Measurements from ENCODE around the gene OR6C4.
"Not testable (repeated sequence)": the region's sequence is repeated elsewhere in the genome, so short reads cannot be mapped to it uniquely, and the experiment has no call there.

OR6C4 gene

DNA sequence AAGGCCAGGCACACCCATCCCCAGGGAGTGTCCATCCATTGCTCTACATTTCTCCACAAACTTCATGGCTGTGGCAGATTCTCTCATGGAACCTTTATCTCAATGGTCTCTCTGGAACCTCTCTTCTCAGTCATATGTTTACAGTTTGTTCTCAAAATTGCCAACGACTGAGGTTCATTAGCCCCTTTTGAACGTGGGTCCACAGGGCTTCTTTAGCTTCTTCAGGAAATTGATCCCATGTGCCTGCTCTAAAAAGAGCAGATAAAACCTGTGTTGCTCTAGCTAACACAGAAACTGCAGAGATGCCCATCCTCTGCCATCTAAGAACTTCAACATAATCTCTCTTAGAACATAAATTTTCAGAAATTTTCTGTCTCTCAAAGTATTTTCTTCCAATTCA, at the start of gene OR6C4:
Gene OR6C4 (plus strand): TSS at position 301 of the 400 bp plus-strand sequence. CDS start 1,625 bp downstream, outside the sequence.
- DNase-seq (ENCODE audit: low read depth): no peak
- H3K4me3 ChIP-seq (ENCODE audit: low read depth, low read length): no peak within 1 kb of the TSS
- TF ChIP-seq, protein P1, sequence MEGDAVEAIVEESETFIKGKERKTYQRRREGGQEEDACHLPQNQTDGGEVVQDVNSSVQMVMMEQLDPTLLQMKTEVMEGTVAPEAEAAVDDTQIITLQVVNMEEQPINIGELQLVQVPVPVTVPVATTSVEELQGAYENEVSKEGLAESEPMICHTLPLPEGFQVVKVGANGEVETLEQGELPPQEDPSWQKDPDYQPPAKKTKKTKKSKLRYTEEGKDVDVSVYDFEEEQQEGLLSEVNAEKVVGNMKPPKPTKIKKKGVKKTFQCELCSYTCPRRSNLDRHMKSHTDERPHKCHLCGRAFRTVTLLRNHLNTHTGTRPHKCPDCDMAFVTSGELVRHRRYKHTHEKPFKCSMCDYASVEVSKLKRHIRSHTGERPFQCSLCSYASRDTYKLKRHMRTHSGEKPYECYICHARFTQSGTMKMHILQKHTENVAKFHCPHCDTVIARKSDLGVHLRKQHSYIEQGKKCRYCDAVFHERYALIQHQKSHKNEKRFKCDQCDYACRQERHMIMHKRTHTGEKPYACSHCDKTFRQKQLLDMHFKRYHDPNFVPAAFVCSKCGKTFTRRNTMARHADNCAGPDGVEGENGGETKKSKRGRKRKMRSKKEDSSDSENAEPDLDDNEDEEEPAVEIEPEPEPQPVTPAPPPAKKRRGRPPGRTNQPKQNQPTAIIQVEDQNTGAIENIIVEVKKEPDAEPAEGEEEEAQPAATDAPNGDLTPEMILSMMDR (conservative IDR thresholded peaks at IDR 0.05; ENCODE audit: low read depth, low read length): no peak

DNA sequence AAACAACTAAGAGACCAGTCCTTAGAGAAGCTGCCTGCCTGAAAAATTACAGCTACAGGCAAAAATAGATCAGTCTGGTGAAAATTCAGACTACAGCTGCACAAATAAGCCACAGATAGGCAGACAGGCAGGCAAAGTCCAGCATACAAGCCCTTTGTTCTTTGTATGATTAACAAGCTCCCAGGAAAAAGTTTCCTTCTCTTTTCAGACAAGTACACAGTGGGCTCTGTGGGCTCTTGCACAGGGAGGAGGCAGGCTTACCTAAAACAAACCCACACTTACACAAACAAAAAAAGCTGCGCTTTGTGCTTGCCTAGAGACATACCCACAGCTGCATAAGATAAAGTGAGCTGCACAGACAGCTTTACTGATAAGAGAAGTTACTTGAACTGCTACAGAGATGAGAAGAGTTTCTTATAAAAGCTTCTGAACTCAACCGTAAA, 49.6 kb upstream of the OR6C4 start:
- no peak for DNase-seq (ENCODE audit: low read depth)
- TF ChIP-seq, protein P1 (conservative IDR thresholded peaks at IDR 0.05; ENCODE audit: low read depth, low read length): no peak
- H3K4me3 ChIP-seq (ENCODE audit: low read depth, low read length): no peak overlapping the region

DNA sequence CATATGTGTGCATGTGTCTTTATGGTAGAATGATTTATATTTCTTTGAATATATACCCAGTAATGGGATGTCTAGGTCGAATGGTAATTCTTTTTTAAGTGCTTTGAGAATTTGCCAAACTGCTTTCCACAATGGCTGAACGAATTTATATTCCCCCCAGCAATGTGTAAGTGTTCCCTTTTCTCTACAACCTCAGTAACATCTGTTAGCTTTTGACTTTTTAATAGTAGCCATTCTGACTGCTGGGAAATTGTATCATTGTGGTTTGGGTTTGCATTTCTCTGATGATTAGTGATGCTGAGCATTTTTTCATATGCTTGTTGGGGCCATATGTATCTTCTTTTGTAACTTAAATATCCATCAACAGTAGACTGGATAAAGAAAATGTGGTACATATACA, 47.8 kb upstream of the OR6C4 start:
- TF ChIP-seq, protein P1 (conservative IDR thresholded peaks at IDR 0.05; ENCODE audit: low read depth, low read length): no peak
- no peak for DNase-seq (ENCODE audit: low read depth)
- H3K4me3 ChIP-seq (ENCODE audit: low read depth, low read length): no peak overlapping the region

DNA sequence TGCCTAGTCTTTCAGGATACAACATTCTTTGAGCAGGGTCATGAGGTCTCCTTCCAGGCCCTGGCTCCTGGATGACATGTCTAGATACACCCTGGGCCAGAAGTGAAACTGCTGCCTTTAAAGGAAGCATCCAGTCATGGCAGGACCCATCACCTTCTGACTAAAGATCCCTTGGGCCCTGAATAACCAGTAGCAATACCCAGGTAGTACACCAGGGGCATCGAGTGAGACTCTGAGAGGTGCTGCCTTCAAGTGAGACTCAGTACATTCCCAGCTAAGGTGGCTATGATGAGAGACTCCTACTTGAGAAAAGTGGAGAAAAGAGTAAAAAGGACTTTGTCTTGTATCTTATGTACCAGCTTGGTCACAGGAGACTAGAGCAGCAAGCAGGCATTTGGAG, 33.7 kb upstream of the OR6C4 start:
- TF ChIP-seq, protein P1 (conservative IDR thresholded peaks at IDR 0.05; ENCODE audit: low read depth, low read length): no peak
- no peak for DNase-seq (ENCODE audit: low read depth)
- no peak overlapping the region for H3K4me3 ChIP-seq (ENCODE audit: low read depth, low read length)

DNA sequence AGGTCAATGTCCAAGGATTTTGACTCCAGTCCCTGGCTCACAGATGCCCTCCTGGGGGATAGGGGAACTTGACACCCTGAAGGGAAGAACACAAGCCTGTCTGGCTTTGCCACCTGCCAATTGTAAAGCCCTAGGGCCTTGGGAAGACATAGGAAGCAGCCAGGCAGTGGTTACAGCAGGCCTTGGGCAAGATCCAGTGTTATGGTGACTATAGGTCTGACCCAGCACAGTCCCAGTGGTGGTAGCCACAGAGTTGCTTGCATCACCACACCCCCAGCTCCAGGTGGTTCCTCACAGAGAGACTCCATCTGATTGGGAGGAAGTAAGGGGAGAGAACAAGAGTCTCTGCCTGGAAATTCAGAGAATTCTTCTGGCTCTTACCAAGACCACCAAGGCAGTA, 33.0 kb upstream of the OR6C4 start:
- TF ChIP-seq, protein P1 (conservative IDR thresholded peaks at IDR 0.05; ENCODE audit: low read depth, low read length): no peak
- no peak for DNase-seq (ENCODE audit: low read depth)
- no peak overlapping the region for H3K4me3 ChIP-seq (ENCODE audit: low read depth, low read length)

DNA sequence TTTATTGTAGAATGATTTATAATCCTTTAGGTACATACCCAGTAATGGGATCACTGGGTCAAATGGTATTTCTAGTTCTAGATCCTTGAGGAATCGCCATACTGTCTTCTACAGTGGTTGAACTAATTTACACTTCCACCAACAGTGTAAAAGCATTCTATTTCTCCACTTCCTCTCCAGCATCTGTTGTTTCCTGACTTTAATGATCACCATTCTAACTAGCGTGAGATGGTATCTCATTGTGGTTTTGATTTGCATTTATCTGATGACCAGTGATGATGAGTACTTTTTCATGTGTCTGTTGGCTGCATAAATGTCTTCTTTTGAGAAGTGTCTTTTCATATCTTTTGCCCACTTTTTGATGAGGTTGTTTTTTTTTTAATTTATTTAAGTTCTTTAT, 1.2 kb upstream of the OR6C4 start:
- H3K4me3 ChIP-seq (ENCODE audit: low read depth, low read length); DNase-seq (ENCODE audit: low read depth): not testable (repeated sequence)

DNA sequence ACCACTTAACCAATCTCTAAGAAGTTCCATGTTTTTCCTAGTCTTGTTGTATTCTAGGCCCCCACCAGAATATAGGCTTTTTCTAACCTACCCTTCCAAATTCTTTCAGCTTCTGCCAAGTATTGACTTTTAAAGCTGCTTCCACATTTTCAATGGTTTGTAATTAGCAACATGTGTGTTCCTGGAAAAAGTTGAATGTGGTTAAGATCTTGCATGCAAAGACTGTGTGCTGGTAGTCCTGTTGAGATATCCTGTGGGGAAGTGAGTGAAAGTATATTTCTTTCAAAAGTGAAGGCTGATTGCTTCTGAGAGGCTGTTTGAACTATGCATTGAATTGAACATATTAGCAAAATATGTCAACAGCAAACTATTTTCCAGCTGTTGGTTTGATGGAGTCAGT, 646 bp upstream of the OR6C4 start:
- TF ChIP-seq, protein P1 (conservative IDR thresholded peaks at IDR 0.05; ENCODE audit: low read depth, low read length): no peak
- no peak for DNase-seq (ENCODE audit: low read depth)

DNA sequence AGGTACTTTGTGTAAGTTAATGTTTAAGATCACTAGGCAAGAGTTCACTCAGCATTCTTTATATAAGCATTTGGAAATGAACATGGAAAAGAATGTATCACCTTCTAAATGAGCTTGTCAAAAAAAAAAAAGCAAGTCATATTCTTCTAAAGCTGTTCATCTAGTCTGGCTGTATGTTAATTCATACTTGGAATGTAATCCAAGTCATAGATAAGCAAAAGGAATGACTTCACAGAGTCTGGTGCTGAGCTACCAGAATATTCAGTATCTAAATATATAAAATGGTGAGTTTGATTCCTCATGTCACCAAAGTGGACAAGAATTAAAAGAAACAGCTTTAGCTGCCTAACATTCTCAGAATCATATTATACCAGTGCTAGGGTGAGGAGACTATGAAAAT, 4.9 kb downstream of the OR6C4 start:
- TF ChIP-seq, protein P1 (conservative IDR thresholded peaks at IDR 0.05; ENCODE audit: low read depth, low read length): no peak
- no peak for DNase-seq (ENCODE audit: low read depth)
- no peak overlapping the region for H3K4me3 ChIP-seq (ENCODE audit: low read depth, low read length)

More for the DNA sequence above, 646 bp upstream of the OR6C4 start:
- no peak overlapping the region for H3K4me3 ChIP-seq (ENCODE audit: low read depth, low read length)

DNA sequence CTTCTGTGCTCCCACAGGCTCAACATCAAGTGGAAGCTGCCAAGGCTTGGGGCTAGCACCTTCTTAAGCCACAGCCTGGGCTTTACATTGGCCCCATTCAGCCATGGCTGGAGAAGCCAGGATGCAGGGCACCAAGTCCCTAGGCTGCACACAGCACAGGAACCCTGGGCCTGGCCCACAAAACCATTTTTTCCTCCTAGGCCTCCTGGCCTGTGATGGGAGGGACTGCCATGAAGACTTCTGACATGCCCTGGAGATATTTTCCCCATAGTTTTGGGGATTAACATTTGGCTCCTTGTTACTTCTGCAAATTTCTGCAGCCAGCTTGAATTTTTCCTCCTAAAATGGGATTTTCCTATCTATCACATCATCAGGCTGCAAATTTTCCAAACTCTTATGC, 20.7 kb downstream of the OR6C4 start:
- DNase-seq (ENCODE audit: low read depth); H3K4me3 ChIP-seq (ENCODE audit: low read depth, low read length): not testable (repeated sequence)

DNA sequence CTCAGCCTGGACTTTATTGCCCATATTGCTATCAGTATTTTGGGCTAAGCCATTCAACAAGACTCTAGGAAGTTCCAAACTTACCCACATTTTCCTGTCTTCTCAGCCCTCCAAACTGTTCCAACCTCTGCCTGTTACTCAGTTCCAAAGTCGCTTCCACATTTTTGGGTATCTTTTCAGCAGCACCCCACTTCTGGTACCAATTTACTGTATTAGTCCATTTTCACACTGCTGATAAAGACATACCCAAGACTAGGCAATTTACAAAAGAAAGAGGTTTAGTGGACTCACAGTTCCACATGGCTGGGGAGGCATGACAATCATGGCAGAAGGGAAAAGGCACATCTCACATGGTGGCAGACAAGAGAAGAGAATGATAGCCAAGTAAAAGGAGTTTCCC, 21.3 kb downstream of the OR6C4 start:
- not testable (repeated sequence) for DNase-seq (ENCODE audit: low read depth)

More for the DNA sequence above, 21.3 kb downstream of the OR6C4 start:
- H3K4me3 ChIP-seq (ENCODE audit: low read depth, low read length): not testable (repeated sequence)

Data from choroid plexus epithelial cell (primary cell).